Measurements from ENCODE around the gene PLEKHM3. TPM values are rescaled to one million over a fixed set of nuclear protein-coding genes. Genes with fewer than 3 reads are reported as not detected.

The PLEKHM3 gene
- total and polyA plus RNA-seq, 2 donors (not counting 1 experiment from before 2014, with no cell fraction given): 5.3 to 20.1 TPM

DNA sequence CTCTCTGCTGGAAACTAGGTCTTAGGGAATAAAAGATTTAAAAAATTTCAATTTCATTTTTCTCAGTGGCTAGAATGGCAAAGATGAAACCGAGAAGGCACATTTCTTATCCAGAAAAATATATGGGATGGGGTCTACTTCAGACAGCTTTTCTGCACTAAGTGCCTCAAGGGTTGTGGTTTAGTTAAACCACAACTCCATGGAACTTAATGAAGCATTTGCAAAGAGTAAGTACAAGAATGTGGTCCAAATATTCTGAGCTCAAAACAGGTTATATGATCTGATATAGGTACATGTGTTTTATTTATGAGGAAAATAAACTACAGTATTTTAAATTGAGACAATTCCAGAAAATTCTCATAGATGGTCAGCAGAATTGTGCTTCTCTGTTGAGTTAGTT, 153.8 kb downstream of the PLEKHM3 start:
- Histone ChIP-seq H4K20me1 (ENCODE audit: control insufficient read depth, extremely low read depth, insufficient read depth, low read length) (no peaks in the 10 kb centered on the region), H3K36me3 (ENCODE audit: control insufficient read depth, insufficient read depth, low read length) (no peaks in the 10 kb centered on the region), H3K4me1 (ENCODE audit: control insufficient read depth, extremely low read depth, insufficient read depth, low read length) (peaks cover 8% of the 10 kb centered on the region), H3K4me3 (replicated peaks in 1 of 4; ENCODE audit: control extremely low read depth in 1 of 4, insufficient read depth in 1 of 4, low read depth in 3 of 4, low read length in 4 of 4) (no peak overlapping the region), H3K79me2 (ENCODE audit: control insufficient read depth, insufficient read depth, low read length) (no peaks in the 10 kb centered on the region), H3K9me3 (ENCODE audit: control insufficient read depth, insufficient read depth, low read depth, low read length) (no peaks in the 10 kb centered on the region), H3K27me3 (ENCODE audit: control insufficient read depth, insufficient read depth, low read length) (no peaks in the 10 kb centered on the region), H3K27ac (ENCODE audit: insufficient read depth, low read length) (no peak overlapping the region), H2AFZ (ENCODE audit: low read length) (no peak overlapping the region), H3K4me2 (ENCODE audit: extremely low read depth, insufficient read depth, low read length) (no peak overlapping the region), H3K9ac (ENCODE audit: insufficient read depth, low read length) (no peak overlapping the region)
- TF ChIP-seq, protein P1, sequence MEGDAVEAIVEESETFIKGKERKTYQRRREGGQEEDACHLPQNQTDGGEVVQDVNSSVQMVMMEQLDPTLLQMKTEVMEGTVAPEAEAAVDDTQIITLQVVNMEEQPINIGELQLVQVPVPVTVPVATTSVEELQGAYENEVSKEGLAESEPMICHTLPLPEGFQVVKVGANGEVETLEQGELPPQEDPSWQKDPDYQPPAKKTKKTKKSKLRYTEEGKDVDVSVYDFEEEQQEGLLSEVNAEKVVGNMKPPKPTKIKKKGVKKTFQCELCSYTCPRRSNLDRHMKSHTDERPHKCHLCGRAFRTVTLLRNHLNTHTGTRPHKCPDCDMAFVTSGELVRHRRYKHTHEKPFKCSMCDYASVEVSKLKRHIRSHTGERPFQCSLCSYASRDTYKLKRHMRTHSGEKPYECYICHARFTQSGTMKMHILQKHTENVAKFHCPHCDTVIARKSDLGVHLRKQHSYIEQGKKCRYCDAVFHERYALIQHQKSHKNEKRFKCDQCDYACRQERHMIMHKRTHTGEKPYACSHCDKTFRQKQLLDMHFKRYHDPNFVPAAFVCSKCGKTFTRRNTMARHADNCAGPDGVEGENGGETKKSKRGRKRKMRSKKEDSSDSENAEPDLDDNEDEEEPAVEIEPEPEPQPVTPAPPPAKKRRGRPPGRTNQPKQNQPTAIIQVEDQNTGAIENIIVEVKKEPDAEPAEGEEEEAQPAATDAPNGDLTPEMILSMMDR (conservative IDR thresholded peaks at IDR 0.05 in 1 of 2, IDR thresholded peaks at IDR 0.05 in 1 of 2; ENCODE audit: low read depth in 1 of 2, low read length in 2 of 2): no peak
- no peak for TF ChIP-seq EZH2 (IDR thresholded peaks at IDR 0.05; ENCODE audit: low read length, missing control alignments)
- peak in 1 of 2 donors; percentile 69 for DNase-seq (ENCODE audit: low read depth in 2 of 2)

DNA sequence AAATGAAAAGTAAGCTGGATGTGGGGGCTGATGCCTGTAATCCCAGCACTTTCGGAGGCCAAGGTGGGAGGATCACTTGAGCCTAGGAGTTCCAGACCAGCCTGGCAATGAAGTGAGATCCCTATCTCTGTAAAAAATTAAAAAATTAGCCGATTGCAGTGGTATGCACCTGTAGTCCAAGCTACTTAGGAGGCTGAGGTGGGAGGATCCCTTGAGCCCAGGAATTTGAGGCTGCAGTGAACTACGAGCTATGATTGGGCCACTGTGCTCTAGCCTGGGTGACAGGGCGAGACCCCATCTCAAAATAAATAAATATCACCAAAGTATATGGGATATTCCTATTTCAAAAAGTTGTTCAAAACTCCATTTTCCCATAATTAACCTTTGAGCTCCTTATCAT, 154.5 kb downstream of the PLEKHM3 start:
- no peak overlapping the region for H3K9ac ChIP-seq (ENCODE audit: insufficient read depth, low read length)

DNA sequence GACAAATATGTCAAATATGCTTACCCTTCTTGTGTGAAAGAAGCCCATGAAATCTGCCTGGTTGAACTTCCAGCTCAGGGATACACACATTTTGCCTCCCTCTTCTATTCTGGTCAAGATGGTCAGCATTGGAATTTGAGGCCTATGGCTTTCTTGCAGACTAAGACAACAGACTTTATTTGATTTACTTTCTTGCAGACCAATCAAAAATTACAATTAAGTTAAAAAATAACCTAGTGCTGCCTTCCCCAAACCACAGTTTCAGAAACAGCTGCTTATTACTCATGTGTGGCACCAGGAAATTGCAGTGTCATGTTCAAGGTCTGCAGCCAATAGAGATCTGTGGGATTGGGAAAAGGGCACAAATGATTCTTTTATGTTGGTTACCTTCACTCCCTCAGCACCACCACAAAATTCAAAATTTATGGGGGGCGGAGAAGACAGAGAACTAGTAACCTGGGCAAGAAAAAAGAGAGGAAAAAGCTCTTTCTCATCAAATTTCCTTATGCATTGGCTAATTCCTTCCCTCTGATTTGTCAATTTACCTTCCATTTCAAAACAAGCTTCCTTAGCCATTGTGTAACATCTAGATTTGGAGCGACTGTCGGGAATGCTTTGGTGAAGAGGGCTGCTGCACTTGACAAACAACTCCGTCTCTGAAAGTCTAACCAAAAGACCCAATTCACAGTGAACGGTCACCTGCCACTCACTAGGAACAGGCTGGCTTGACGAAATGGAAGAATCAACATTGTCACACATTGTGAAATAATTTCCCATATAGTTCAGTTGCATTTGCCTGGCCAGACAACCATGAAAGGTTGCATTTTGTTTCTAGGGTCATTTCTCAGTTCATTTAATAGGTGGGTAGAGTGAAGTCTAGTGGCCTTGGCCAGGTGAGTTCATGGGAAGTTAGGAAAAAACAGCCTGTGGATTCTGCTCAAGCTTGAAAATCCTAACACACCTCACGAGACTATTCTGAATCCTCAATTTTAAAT, 155.2 kb downstream of the PLEKHM3 start:
- Histone ChIP-seq H3K4me2 (ENCODE audit: extremely low read depth, insufficient read depth, low read length) (peak overlapping the region; percentile 63), H3K9me3 (ENCODE audit: control insufficient read depth, insufficient read depth, low read depth, low read length) (no peaks in the 10 kb centered on the region), H3K79me2 (ENCODE audit: control insufficient read depth, insufficient read depth, low read length) (no peaks in the 10 kb centered on the region), H3K36me3 (ENCODE audit: control insufficient read depth, insufficient read depth, low read length) (no peaks in the 10 kb centered on the region), H3K27me3 (ENCODE audit: control insufficient read depth, insufficient read depth, low read length) (no peaks in the 10 kb centered on the region), H3K4me1 (ENCODE audit: control insufficient read depth, extremely low read depth, insufficient read depth, low read length) (peaks cover 8% of the 10 kb centered on the region), H3K27ac (ENCODE audit: insufficient read depth, low read length) (peak overlapping the region; percentile 31), H4K20me1 (ENCODE audit: control insufficient read depth, extremely low read depth, insufficient read depth, low read length) (no peaks in the 10 kb centered on the region), H2AFZ (ENCODE audit: low read length) (no peak overlapping the region), H3K4me3 (replicated peaks in 1 of 4; ENCODE audit: control extremely low read depth in 1 of 4, insufficient read depth in 1 of 4, low read depth in 3 of 4, low read length in 4 of 4) (no peak overlapping the region), H3K9ac (ENCODE audit: insufficient read depth, low read length) (no peak overlapping the region)
- DNase-seq (ENCODE audit: low read depth in 2 of 2): peak; percentile 70 to 90
- TF ChIP-seq, protein P1 (conservative IDR thresholded peaks at IDR 0.05 in 1 of 2, IDR thresholded peaks at IDR 0.05 in 1 of 2; ENCODE audit: low read depth in 1 of 2, low read length in 2 of 2): no peak
- TF ChIP-seq EZH2 (IDR thresholded peaks at IDR 0.05; ENCODE audit: low read length, missing control alignments): no peak

More for the DNA sequence above, 154.5 kb downstream of the PLEKHM3 start:
- H3K79me2 ChIP-seq (ENCODE audit: control insufficient read depth, insufficient read depth, low read length): no peaks in the 10 kb centered on the region
- no peak for DNase-seq (ENCODE audit: low read depth in 2 of 2)
- no peaks in the 10 kb centered on the region for H4K20me1 ChIP-seq (ENCODE audit: control insufficient read depth, extremely low read depth, insufficient read depth, low read length)
- no peaks in the 10 kb centered on the region for H3K27me3 ChIP-seq (ENCODE audit: control insufficient read depth, insufficient read depth, low read length)
- peaks cover 8% of the 10 kb centered on the region for H3K4me1 ChIP-seq (ENCODE audit: control insufficient read depth, extremely low read depth, insufficient read depth, low read length)
- no peak overlapping the region for H3K4me3 ChIP-seq (replicated peaks in 1 of 4; ENCODE audit: control extremely low read depth in 1 of 4, insufficient read depth in 1 of 4, low read depth in 3 of 4, low read length in 4 of 4)
- H3K4me2 ChIP-seq (ENCODE audit: extremely low read depth, insufficient read depth, low read length): no peak overlapping the region
- H3K9me3 ChIP-seq (ENCODE audit: control insufficient read depth, insufficient read depth, low read depth, low read length): no peaks in the 10 kb centered on the region
- TF ChIP-seq, protein P1 (conservative IDR thresholded peaks at IDR 0.05 in 1 of 2, IDR thresholded peaks at IDR 0.05 in 1 of 2; ENCODE audit: low read depth in 1 of 2, low read length in 2 of 2): no peak
- TF ChIP-seq EZH2 (IDR thresholded peaks at IDR 0.05; ENCODE audit: low read length, missing control alignments): no peak
- H3K36me3 ChIP-seq (ENCODE audit: control insufficient read depth, insufficient read depth, low read length): no peaks in the 10 kb centered on the region
- H3K27ac ChIP-seq (ENCODE audit: insufficient read depth, low read length): no peak overlapping the region
- no peak overlapping the region for H2AFZ ChIP-seq (ENCODE audit: low read length)

Measured in fibroblast of lung (primary cell).